Right atrium auricular region (tissue), 2 donors: Measurements from ENCODE around the gene MRTFA. TPM values are rescaled to one million over a fixed set of nuclear protein-coding genes. Genes with fewer than 3 reads are reported as not detected.

Source experiments
- DNase-seq: peaks from one replicate; pipeline ENCODE4 v3.0.0-alpha.2; 2019; ENCODE audit warnings: low spot score
- H3K27ac ChIP-seq, 2 donors: fragments of 200-600 bp; sonication (generic); 1 replicate in 1 of 2; 2 replicates in 1 of 2; pipeline ENCODE4 v1.5.1; 2016 to 2019
- H3K27me3 ChIP-seq, 2 donors: fragments of 200-600 bp; sonication (generic); one replicate each; pipeline versions ENCODE4 v1.5.1 to v1.6.0; 2017 to 2019
- H3K36me3 ChIP-seq: fragments of 200-600 bp; sonication (generic); one replicate; pipeline ENCODE4 v1.5.1; 2016
- H3K4me1 ChIP-seq, 2 donors: fragments of 200-600 bp; sonication (generic); one replicate each; pipeline versions ENCODE4 v1.5.1 to v1.6.0; 2017 to 2019
- H3K4me3 ChIP-seq, 2 donors: fragments of 200-600 bp; sonication (generic); 1 replicate in 1 of 2; 2 replicates in 1 of 2; pipeline ENCODE4 v1.5.1; 2017 to 2019; ENCODE audit warnings: mild to moderate bottlenecking in 1 of 2, moderate library complexity in 1 of 2
- H3K9me3 ChIP-seq, 2 donors: fragments of 200-600 bp; sonication (generic); one replicate each; pipeline ENCODE4 v1.5.1; 2019
- total RNA-seq, 2 donors: library from RNA; depleted of rRNA; stranded (reverse); fragments of >200 nt; gene quantifications; one replicate each; pipeline ENCODE4 v1.1.0, GENCODE V29; 2016
- TF ChIP-seq, protein P1 (sequence below), 2 donors: fragments of 200-600 bp; sonication (generic); IDR thresholded peaks; one replicate each; pipeline ENCODE4 v1.5.1; 2019; ENCODE audit warnings: antibody characterized with exemption in 2 of 2

MRTFA gene
- total RNA-seq, 2 donors from 2014 or later, result 45.8 to 55.2 TPM

DNA sequence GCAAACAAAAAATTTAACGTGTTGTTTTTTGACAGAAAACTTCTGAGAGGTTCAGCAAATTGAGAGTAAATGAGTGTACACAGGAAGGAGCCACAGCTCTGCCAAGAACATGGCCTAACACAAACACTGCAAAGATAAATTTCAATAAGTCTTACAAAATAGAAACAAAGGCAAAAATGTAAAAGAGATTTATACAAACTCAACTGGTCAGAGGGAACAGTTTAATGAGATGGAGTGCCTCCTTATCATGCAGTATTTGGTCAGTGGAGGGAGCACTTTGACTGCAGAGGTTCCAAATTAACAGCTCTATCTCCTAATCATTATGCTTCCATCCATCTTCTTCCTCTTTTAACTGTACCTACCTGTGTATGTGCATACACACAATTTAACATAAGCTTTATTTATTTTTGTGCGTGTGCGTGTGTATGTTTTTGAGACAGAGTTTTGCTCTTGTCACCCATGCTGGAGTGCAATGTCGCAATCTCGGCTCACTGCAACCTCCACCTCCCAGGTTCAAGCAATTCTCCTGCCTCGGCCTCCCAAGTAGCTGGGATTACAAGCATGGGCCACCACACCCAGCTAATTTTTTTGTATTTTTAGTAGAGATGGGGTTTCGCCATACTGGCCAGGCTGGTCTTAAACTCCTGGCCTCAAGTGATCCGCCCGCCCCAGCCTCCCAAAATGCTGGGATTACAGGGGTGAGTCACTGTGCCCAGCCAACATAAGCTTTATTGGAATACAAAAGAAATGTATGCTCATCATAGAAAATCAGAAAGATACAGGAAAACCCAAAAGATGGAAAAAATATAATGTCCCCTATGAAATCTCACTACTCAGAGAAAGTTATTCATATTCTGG is 111.9 kb downstream of the MRTFA start:
- H3K9me3 ChIP-seq, result no peaks in the 10 kb centered on the region
- TF ChIP-seq, protein P1, sequence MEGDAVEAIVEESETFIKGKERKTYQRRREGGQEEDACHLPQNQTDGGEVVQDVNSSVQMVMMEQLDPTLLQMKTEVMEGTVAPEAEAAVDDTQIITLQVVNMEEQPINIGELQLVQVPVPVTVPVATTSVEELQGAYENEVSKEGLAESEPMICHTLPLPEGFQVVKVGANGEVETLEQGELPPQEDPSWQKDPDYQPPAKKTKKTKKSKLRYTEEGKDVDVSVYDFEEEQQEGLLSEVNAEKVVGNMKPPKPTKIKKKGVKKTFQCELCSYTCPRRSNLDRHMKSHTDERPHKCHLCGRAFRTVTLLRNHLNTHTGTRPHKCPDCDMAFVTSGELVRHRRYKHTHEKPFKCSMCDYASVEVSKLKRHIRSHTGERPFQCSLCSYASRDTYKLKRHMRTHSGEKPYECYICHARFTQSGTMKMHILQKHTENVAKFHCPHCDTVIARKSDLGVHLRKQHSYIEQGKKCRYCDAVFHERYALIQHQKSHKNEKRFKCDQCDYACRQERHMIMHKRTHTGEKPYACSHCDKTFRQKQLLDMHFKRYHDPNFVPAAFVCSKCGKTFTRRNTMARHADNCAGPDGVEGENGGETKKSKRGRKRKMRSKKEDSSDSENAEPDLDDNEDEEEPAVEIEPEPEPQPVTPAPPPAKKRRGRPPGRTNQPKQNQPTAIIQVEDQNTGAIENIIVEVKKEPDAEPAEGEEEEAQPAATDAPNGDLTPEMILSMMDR (IDR thresholded peaks at IDR 0.05), result peak in 1 of 2 donors; percentile 28
- peaks cover 0 to 3% of the 10 kb centered on the region in 2 donors for H3K4me1 ChIP-seq
- no peak for DNase-seq
- H3K4me3 ChIP-seq, result no peak overlapping the region
- no peaks in the 10 kb centered on the region for H3K27me3 ChIP-seq
- no peak overlapping the region for H3K27ac ChIP-seq
- H3K36me3 ChIP-seq, result no peaks in the 10 kb centered on the region

DNA sequence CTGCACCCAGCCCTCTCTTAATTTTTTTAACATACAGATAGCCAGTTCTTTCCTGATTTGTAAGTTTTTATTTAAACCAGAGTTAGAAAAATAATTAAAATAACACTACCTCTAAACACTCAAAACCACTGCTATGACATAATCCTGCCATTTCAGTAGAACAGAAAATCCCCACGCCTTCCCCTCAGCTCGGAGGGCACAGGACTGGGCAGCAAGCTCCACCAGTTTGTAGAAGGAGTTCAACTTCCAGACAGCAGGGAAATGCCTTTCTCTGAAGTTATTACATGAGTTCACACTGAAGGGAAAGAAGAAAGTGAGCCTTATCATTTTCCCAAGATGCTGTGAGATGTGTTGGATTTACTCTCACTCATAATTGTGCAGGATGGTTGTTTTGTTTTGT is 114.4 kb downstream of the MRTFA start:
- Histone ChIP-seq H3K4me1 (peaks cover 0 to 3% of the 10 kb centered on the region in 2 donors), H3K27me3 (no peaks in the 10 kb centered on the region), H3K36me3 (no peaks in the 10 kb centered on the region), H3K4me3 (no peak overlapping the region), H3K9me3 (no peaks in the 10 kb centered on the region), H3K27ac (no peak overlapping the region)
- TF ChIP-seq, protein P1 (IDR thresholded peaks at IDR 0.05), result no peak
- DNase-seq, result no peak

- H3K9me3 ChIP-seq, result no peaks in the 10 kb centered on the region
- no peak for DNase-seq
- no peaks in the 10 kb centered on the region for H3K36me3 ChIP-seq
- no peak overlapping the region for H3K27ac ChIP-seq
- peaks cover 0 to 3% of the 10 kb centered on the region in 2 donors for H3K4me1 ChIP-seq
- H3K27me3 ChIP-seq, result no peaks in the 10 kb centered on the region
- TF ChIP-seq, protein P1 (IDR thresholded peaks at IDR 0.05), result no peak
- H3K4me3 ChIP-seq, result no peak overlapping the region
Observed at GRCh38 chr22:40521046-40521445, 115.5 kb downstream of the MRTFA start.

DNA sequence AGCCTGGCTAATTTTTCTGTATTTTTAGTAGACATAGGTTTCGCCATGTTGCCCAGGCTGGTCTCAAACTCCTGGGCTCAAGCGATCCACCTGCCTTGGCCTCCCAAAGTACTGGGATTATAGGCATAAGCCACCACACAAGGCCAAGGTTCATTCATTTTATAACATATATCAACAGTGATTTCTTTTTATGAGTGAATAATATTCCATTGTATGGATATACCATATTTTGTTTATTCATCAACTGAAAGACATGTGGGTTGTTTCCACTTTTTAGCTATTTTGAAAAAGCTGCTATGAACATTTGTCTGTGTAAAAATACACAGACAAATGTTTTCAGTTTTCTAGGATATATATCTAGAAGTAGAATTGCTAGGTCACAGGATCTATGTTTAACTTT is 116.0 kb downstream of the MRTFA start:
- Histone ChIP-seq H3K36me3 (no peaks in the 10 kb centered on the region), H3K9me3 (no peaks in the 10 kb centered on the region), H3K27me3 (no peaks in the 10 kb centered on the region), H3K4me3 (no peak overlapping the region), H3K27ac (no peak overlapping the region), H3K4me1 (peaks cover 0 to 3% of the 10 kb centered on the region in 2 donors)
- no peak for DNase-seq
- TF ChIP-seq, protein P1 (IDR thresholded peaks at IDR 0.05), result no peak

DNA sequence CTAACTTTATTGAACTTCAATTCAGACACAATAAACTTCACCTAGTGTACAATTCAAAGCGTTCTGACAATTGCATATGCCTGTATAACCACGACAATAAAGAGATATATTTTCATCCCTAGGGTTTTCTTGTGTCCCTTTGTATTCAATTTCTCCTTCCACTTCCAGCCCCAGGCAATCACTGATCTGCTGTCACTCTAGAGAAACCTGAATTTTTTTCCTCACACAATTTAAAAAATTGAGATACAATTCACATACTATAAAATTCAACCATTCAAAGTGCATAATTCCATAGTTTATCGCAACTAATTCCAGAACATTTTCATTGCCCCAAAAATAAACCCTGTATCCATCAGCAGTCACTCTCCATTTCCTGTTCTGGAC is 116.6 kb downstream of the MRTFA start:
- TF ChIP-seq, protein P1 (IDR thresholded peaks at IDR 0.05), result no peak
- Histone ChIP-seq H3K4me1 (peaks cover 0 to 3% of the 10 kb centered on the region in 2 donors), H3K4me3 (no peak overlapping the region), H3K27me3 (no peaks in the 10 kb centered on the region), H3K36me3 (no peaks in the 10 kb centered on the region), H3K9me3 (no peaks in the 10 kb centered on the region), H3K27ac (no peak overlapping the region)
- DNase-seq, result no peak
